SU-DHL-6 (cell line): ENCODE measurements around the gene SUN1.
"Not testable (repeated sequence)": the region's sequence is repeated elsewhere in the genome, so short reads cannot be mapped to it uniquely, and the experiment has no call there.

Source experiments
- CTCF ChIP-seq: fragments of 200-600 bp; sonication (generic); IDR thresholded peaks from one replicate; pipeline ENCODE4 v1.5.1; 2017; ENCODE audit warnings: antibody characterized with exemption, mild to moderate bottlenecking, low read length, moderate library complexity; ENCODE audit not compliant: insufficient read depth, poor library complexity, severe bottlenecking
- EZH2phosphoT487 ChIP-seq: fragments of 200-600 bp; sonication (generic), shearing (Covaris generic); conservative IDR thresholded peaks from 2 replicates; pipeline ENCODE4 v1.6.1; 2018; ENCODE audit warnings: mild to moderate bottlenecking, antibody characterized with exemption, low read length, moderate library complexity, mixed read lengths

GRCh38 chr7:796434-797169 is 35.7 kb upstream of the SUN1 start:
- TF ChIP-seq EZH2phosphoT487, CTCF: not testable (repeated sequence)
